GM19023 (cell line): Measurements from ENCODE around the gene F2RL2.

Source experiments
- ATAC-seq: cut with Tn5 transposase; IDR thresholded peaks from one replicate; pipeline ENCODE4 v1.9.1; 2021; ENCODE audit warnings: mild to moderate bottlenecking, moderate library complexity; ENCODE audit not compliant: unreplicated experiment

The F2RL2 gene

DNA sequence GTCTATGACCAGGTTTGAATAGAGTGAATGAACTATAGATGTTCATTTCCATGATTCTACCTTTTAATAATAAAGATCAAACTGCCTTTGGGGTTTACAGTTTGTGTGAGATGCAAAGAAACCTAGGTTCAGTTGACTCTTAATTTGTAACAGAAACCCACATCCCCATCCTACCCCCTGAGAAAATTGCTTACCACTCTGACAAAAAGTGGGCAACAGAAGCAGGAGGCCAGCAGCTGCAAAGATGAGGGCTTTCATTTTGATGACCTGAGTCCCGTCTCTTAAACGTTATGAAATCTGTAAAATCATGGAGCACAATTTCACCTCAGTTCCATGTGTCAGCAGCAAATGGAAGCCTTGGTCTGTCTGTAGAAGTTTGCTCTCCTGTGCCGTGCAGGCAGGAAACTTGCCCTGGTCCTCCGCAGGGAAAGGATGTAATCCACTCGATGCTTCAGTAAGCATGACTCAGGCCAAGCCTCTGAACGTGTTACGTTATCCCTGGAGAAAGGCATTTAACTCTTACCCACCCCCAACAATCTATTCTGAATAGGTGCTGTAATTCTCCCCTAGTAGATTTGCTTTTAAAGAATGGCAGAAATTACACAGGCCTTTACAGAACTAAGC is at the start of gene F2RL2:
Gene F2RL2, minus strand, starts transcription at position 431 of the 624 bp plus-strand sequence. Its CDS starts 173 bp downstream, at position 258.
- no peak for ATAC-seq

GRCh38 chr5:76672242-76672641 is 49.0 kb upstream of the F2RL2 start:
- no peak for ATAC-seq

DNA sequence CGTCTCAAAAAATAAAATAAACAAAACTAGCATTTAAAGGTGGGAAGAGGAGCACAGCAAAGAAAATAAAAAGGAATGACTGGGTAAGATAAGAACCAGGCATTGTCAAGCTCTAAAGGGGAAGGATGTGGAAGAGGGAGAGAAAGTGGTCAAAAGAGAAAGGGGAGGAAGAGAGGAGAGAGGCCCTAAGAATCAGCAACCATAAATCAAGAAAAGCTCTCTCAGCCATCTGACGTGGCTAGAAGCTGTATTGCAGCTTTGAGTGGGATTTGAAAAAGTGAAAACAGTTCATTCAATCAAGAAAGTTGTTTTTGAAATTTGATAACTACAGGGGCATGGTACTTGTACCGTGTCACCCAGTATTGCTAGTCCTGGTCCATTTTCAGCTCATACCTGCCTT is 47.3 kb upstream of the F2RL2 start:
- ATAC-seq = no peak

DNA sequence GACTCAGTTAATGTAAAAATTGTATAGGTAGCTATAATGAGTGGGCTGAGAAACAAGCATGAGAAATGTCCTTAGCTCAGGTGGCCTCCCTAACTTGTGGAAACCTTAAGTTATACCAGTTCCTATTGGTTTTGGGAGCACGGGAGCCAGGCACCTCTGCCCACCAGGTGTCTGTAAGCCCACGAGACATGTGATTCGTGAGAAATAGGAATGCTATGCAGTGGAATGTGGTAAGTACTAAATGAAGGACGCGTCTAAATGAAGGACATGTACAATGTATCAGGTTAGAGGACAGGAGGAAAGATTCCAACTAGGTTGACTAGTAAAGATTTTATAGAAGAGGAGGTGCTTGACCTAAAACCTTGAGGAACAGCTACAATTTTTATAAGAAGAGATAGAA is 46.0 kb upstream of the F2RL2 start:
- no peak for ATAC-seq

DNA sequence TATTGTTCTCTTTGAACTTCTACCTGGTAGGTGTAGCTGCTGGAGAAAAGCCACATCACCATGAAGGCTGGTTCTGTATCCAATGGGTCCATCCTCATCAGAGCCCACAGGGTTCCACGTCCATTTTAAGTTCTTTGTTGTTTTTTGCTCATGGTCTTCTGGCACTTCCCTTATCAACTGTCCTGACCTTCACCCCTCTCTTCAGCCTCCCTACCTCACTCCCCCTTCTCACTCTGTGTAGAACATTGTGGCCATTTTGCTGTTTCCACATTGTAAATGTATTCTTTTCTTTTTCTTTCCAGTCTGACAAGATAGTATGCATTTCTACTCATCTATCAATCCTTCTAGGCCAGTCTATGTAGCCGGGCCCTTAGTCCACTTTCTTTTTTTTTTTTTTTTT is 44.3 kb upstream of the F2RL2 start:
- ATAC-seq = no peak

- no peak for ATAC-seq
Measured at GRCh38 chr5:76664079-76664478, 40.9 kb upstream of the F2RL2 start.

- no peak for ATAC-seq
Measured at GRCh38 chr5:76663573-76663972, 40.4 kb upstream of the F2RL2 start.

- no peak for ATAC-seq
Measured at GRCh38 chr5:76662521-76662920, 39.3 kb upstream of the F2RL2 start.

GRCh38 chr5:76660360-76660759 is 37.2 kb upstream of the F2RL2 start:
- no peak for ATAC-seq

GRCh38 chr5:76657683-76658311 is 34.6 kb upstream of the F2RL2 start:
- ATAC-seq = no peak

- ATAC-seq = no peak
Measured at GRCh38 chr5:76657091-76657490, 33.9 kb upstream of the F2RL2 start.

GRCh38 chr5:76652809-76653414 is 29.7 kb upstream of the F2RL2 start:
- ATAC-seq = no peak

- no peak for ATAC-seq
Measured at GRCh38 chr5:76649140-76649539, 25.9 kb upstream of the F2RL2 start.

DNA sequence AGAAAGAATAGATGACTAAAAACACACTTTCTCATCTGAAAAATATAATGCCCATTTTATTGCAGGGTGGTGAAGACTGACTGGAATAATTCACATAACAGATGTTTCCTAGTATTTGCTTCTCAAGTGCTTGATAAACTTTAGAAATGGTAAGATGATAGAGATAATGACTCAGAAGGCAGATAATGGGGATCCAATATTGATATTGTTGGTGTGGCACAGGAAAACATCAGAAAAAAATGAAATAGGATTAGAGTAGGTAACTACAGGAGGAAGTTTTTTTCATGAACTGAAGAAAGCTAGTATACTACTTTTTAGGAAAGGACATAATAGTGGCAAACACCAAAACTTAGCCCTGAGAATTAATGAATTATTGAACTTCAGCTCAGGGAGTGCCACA is 20.2 kb upstream of the F2RL2 start:
- no peak for ATAC-seq

DNA sequence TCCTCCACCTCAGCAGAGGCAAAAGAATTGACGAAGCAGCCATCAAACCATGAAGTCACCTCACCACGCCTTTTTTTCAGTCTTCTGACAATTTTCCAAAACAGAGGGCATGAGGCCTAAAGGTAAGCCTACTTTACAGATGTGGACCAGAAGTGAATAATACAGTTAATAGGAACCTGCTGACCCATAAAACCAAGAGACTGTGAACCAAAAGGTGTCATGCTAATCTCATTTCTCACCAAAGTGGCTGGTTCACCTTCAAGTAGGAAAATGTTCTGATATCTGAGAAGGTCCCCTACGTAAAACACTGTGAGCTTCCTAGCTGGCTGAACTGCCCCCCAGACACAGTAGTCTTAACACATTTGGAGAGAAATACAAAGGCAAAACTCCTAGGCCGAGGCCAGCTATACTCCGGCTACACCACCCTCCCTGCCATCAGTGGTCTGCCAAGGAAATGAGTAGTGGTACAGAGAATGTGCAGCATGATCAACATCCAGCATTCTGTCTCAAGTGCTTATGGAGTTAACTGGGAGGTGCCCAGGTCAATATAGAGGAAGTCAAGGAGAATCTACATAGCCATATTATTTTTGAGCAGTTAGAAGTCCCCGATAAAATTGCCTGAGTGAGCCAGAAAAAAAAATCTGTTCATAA is 19.3 kb upstream of the F2RL2 start:
- ATAC-seq = no peak

DNA sequence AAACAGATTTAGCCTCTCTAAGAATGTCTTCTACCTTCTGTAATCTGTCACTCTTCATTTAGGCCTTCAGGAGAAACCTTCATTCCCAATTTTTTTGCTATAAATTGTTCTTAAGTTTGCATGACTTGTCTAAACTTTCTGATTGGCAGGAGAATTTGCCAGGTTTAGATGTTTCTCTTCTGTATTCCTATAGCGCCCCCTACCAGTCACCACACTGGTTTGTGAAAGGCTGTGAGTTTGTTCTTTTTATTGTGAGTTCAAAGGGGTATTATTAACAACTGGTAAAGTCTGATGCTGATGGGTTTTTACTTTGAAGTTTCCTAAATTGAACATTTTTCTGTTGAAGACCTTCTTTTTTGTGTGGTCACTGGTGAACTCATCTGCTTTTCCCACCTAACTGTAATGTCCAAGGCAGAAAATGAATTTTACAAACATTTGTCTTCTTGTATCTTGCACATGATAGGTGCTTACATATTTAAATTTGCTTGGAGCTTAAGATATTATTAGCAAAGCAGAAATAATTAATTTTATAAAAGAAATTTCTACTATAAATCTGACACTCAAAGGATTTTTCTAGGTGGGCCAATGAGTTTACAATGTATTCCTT is 18.4 kb upstream of the F2RL2 start:
- ATAC-seq = no peak

- ATAC-seq = no peak
Measured at GRCh38 chr5:76638479-76638878, 15.3 kb upstream of the F2RL2 start.

- ATAC-seq = no peak
Measured at GRCh38 chr5:76637490-76637889, 14.3 kb upstream of the F2RL2 start.

GRCh38 chr5:76634661-76635060 is 11.5 kb upstream of the F2RL2 start:
- no peak for ATAC-seq

GRCh38 chr5:76626738-76627137 is 3.5 kb upstream of the F2RL2 start:
- no peak for ATAC-seq

- ATAC-seq = no peak
Measured at GRCh38 chr5:76625087-76625815, 2.0 kb upstream of the F2RL2 start.
